Measurements from ENCODE around the gene ATOX1.

Gene ATOX1

DNA sequence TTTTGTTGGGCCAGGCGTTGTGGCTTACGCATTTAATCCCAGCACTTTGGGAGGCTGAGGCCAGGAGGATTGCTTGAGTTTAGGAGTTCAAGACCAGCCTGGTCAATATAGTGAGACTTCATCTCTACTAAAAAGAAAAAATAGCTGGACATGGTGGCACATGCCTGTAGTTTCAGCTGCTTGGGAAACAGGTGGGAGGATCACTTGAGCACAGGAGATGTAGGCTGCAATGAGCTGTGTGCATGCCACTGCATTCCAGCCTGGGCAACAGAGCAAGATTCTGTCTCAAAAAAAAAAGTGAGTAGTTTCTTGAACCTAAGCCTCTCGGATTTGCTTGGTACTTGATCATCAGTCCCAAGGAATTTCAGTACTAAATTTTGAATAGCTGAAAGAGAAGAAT, 40.2 kb upstream of the ATOX1 start:
- H3K9ac ChIP-seq = no peak overlapping the region
- H2AFZ ChIP-seq = no peak overlapping the region
- no peaks in the 10 kb centered on the region for H3K9me3 ChIP-seq (ENCODE audit: control insufficient read depth, low read length)
- peaks cover 20% of the 10 kb centered on the region for H3K79me2 ChIP-seq
- no peak overlapping the region for H3K4me3 ChIP-seq (ENCODE audit: low read depth, low read length)
- no peaks in the 10 kb centered on the region for H3K27me3 ChIP-seq (ENCODE audit: control insufficient read depth, insufficient read depth, low read length)
- no peak overlapping the region for H3K4me2 ChIP-seq (ENCODE audit: low read length)
- H3K36me3 ChIP-seq (ENCODE audit: control insufficient read depth, insufficient read depth, low read length) = no peaks in the 10 kb centered on the region
- no peak overlapping the region for H3K27ac ChIP-seq
- no peak for TF ChIP-seq CTCF (IDR thresholded peaks at IDR 0.05)
- H3K4me1 ChIP-seq = no peaks in the 10 kb centered on the region

DNA sequence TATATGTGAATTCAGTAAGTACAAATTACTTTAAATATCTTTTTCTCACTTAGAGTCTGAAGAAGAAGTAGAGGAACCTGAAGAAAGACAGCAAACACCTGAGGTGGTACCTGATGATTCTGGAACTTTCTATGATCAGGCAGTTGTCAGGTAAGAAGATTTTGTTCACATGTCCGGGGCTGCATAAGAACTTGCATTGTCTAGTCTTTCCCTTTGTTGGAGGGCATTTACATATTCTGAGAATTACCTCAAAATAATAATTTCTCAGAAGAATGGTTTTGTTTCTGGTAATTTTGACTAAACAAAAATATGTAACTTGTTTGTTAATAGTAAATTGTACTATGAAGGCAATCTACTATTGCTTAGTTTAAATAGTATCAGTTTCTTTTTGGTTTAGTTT, 37.0 kb upstream of the ATOX1 start:
- H3K27ac ChIP-seq = no peak overlapping the region
- no peaks in the 10 kb centered on the region for H3K36me3 ChIP-seq (ENCODE audit: control insufficient read depth, insufficient read depth, low read length)
- no peak overlapping the region for H3K4me2 ChIP-seq (ENCODE audit: low read length)
- H2AFZ ChIP-seq = no peak overlapping the region
- H3K9ac ChIP-seq = no peak overlapping the region
- no peaks in the 10 kb centered on the region for H3K4me1 ChIP-seq
- H3K27me3 ChIP-seq (ENCODE audit: control insufficient read depth, insufficient read depth, low read length) = no peaks in the 10 kb centered on the region
- no peak overlapping the region for H3K4me3 ChIP-seq (ENCODE audit: low read depth, low read length)
- no peak for TF ChIP-seq CTCF (IDR thresholded peaks at IDR 0.05)
- H3K79me2 ChIP-seq = peaks cover 32% of the 10 kb centered on the region
- H3K9me3 ChIP-seq (ENCODE audit: control insufficient read depth, low read length) = no peaks in the 10 kb centered on the region

DNA sequence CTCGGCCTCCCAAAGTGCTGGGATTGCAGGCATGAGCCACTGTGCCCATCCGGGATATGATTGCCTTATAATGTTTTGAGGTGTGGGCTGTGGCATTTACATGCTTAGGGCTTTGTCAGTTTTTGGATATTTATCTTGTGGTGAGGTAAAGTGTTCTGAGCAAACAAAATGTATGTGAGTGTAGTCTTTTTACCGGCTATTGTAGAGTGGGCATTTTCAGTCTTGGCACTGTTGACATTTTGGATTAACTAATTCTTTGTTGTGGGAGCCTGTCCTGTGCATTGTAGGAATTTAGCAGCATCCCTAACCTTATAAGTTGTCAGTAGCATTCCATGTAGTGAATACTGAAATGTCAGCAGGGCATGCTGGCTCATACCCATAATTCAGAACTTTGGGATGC, 34.9 kb upstream of the ATOX1 start:
- H2AFZ ChIP-seq = no peak overlapping the region
- no peaks in the 10 kb centered on the region for H3K9me3 ChIP-seq (ENCODE audit: control insufficient read depth, low read length)
- no peak overlapping the region for H3K27ac ChIP-seq
- no peaks in the 10 kb centered on the region for H3K27me3 ChIP-seq (ENCODE audit: control insufficient read depth, insufficient read depth, low read length)
- H3K4me2 ChIP-seq (ENCODE audit: low read length) = no peak overlapping the region
- H3K4me1 ChIP-seq = no peaks in the 10 kb centered on the region
- no peak overlapping the region for H3K9ac ChIP-seq
- no peak for TF ChIP-seq CTCF (IDR thresholded peaks at IDR 0.05)
- peaks cover 36% of the 10 kb centered on the region for H3K79me2 ChIP-seq
- H3K4me3 ChIP-seq (ENCODE audit: low read depth, low read length) = no peak overlapping the region
- H3K36me3 ChIP-seq (ENCODE audit: control insufficient read depth, insufficient read depth, low read length) = no peaks in the 10 kb centered on the region

GRCh38 chr5:151787817-151788216, 29.4 kb upstream of the ATOX1 start:
- Histone ChIP-seq H3K27ac (no peak overlapping the region), H3K4me3 (ENCODE audit: low read depth, low read length) (no peak overlapping the region), H3K4me2 (ENCODE audit: low read length) (no peak overlapping the region), H3K9me3 (ENCODE audit: control insufficient read depth, low read length) (no peaks in the 10 kb centered on the region), H3K9ac (no peak overlapping the region), H3K79me2 (peaks cover 33% of the 10 kb centered on the region), H2AFZ (no peak overlapping the region), H3K4me1 (no peaks in the 10 kb centered on the region), H3K27me3 (ENCODE audit: control insufficient read depth, insufficient read depth, low read length) (no peaks in the 10 kb centered on the region), H3K36me3 (ENCODE audit: control insufficient read depth, insufficient read depth, low read length) (no peaks in the 10 kb centered on the region)
- no peak for TF ChIP-seq CTCF (IDR thresholded peaks at IDR 0.05)

GRCh38 chr5:151786468-151786867, 28.0 kb upstream of the ATOX1 start:
- no peak overlapping the region for H3K9ac ChIP-seq
- H3K27ac ChIP-seq = no peak overlapping the region
- H3K79me2 ChIP-seq = peaks cover 28% of the 10 kb centered on the region
- H3K4me3 ChIP-seq (ENCODE audit: low read depth, low read length) = no peak overlapping the region
- H3K27me3 ChIP-seq (ENCODE audit: control insufficient read depth, insufficient read depth, low read length) = no peaks in the 10 kb centered on the region
- H3K4me2 ChIP-seq (ENCODE audit: low read length) = no peak overlapping the region
- H3K36me3 ChIP-seq (ENCODE audit: control insufficient read depth, insufficient read depth, low read length) = no peaks in the 10 kb centered on the region
- H3K4me1 ChIP-seq = peaks cover 1% of the 10 kb centered on the region
- no peak for TF ChIP-seq CTCF (IDR thresholded peaks at IDR 0.05)
- no peaks in the 10 kb centered on the region for H3K9me3 ChIP-seq (ENCODE audit: control insufficient read depth, low read length)
- H2AFZ ChIP-seq = no peak overlapping the region
